GM10248 (cell line): ENCODE measurements around the gene VDAC1.

Experiments
- CTCF ChIA-PET: fragments of 300-600 bp; sonication (Branson Sonifier 250); formaldehyde crosslinking; extraction: SDS; loops from one replicate; lab custom pipeline; 2021; ENCODE audit warnings: antibody characterized with exemption; lab: Yijun Ruan, JAX
- POLR2A ChIA-PET: fragments of 350-650 bp; sonication (Branson Sonifier 250); formaldehyde crosslinking; extraction: SDS; loops from one replicate; lab custom pipeline; 2020; ENCODE audit warnings: antibody characterized with exemption; lab: Yijun Ruan, JAX
- DNase-seq: peaks from one replicate; pipeline ENCODE4 v3.0.0; 2012; ENCODE audit errors: extremely low spot score
- TF ChIP-seq, protein P1 (sequence below): IDR thresholded peaks from 2 replicates; pipeline ENCODE4 v1.5.1; 2012; ENCODE audit warnings: mild to moderate bottlenecking, low read depth; ENCODE audit errors: extremely low read depth, missing control alignments, control extremely low read depth

VDAC1 gene

DNA sequence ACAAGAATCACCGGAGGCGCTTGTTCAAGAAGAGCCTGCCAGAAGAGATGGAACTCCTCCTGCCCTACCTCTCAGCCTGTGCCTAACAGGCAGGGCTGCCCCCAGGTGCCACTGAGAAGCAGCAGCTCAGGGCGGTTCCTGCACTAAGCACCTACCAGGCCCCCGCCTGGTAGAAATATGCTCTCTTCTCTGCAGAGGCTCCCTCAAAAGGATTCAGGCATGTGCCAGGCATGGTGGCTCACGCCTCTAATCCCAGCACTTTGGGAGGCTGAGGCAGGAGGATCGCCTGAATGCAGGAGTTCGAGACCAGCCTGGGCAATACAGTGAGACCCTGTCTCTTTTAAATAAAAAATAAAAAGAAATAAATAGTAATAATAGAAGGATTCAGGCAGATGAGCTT, 6.0 kb downstream of the VDAC1 start:
- no peak for DNase-seq
- ChIA-PET POLR2A (interaction anchor here (0.6 to 1.0 kb wide), 2 partner anchors 10 to 116 kb away, joined by 4 to 7 read pairs; partner anchors contain the start of gene TCF7), CTCF (interaction anchor here (0.9 to 3.5 kb wide), 5 partner anchors 10 to 147 kb away, joined by 3 to 29 read pairs (median 4); no protein-coding TSS in a partner anchor)
- TF ChIP-seq, protein P1, sequence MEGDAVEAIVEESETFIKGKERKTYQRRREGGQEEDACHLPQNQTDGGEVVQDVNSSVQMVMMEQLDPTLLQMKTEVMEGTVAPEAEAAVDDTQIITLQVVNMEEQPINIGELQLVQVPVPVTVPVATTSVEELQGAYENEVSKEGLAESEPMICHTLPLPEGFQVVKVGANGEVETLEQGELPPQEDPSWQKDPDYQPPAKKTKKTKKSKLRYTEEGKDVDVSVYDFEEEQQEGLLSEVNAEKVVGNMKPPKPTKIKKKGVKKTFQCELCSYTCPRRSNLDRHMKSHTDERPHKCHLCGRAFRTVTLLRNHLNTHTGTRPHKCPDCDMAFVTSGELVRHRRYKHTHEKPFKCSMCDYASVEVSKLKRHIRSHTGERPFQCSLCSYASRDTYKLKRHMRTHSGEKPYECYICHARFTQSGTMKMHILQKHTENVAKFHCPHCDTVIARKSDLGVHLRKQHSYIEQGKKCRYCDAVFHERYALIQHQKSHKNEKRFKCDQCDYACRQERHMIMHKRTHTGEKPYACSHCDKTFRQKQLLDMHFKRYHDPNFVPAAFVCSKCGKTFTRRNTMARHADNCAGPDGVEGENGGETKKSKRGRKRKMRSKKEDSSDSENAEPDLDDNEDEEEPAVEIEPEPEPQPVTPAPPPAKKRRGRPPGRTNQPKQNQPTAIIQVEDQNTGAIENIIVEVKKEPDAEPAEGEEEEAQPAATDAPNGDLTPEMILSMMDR, result no peak

- DNase-seq, result no peak
- ChIA-PET POLR2A (interaction anchor here (0.5 to 1.0 kb wide), 2 partner anchors 117 to 150 kb away, joined by 7 to 14 read pairs; partner anchors contain the start of gene TCF7), CTCF (interaction anchor here (1.0 to 3.5 kb wide), 7 partner anchors 10 to 148 kb away, joined by 3 to 29 read pairs (median 8); no protein-coding TSS in a partner anchor)
- TF ChIP-seq, protein P1, result no peak
These were observed 6.7 kb downstream of the VDAC1 start for GRCh38 chr5:133998042-133998441.

GRCh38 chr5:133996683-133997252, 8.0 kb downstream of the VDAC1 start:
- ChIA-PET POLR2A (no interaction called here), CTCF (interaction anchor here (0.7 to 3.5 kb wide), 16 partner anchors 8 to 254 kb away, joined by 3 to 29 read pairs (median 6); partner anchors contain the start of gene VDAC1)
- DNase-seq, result no peak
- TF ChIP-seq, protein P1, result peak; percentile 61

- CTCF ChIA-PET, result interaction anchor here (1.0 to 5.0 kb wide), 20 partner anchors 7 to 591 kb away, joined by 3 to 36 read pairs (median 4); partner anchors contain the start of gene VDAC1
These were observed 8.8 kb downstream of the VDAC1 start for GRCh38 chr5:133995883-133996563.

GRCh38 chr5:133995341-133995740, 9.4 kb downstream of the VDAC1 start:
- ChIA-PET POLR2A (no interaction called here), CTCF (interaction anchor here (1.0 to 5.0 kb wide), 11 partner anchors 8 to 592 kb away, joined by 3 to 36 read pairs (median 7); no protein-coding TSS in a partner anchor)
- no peak for DNase-seq
- TF ChIP-seq, protein P1, result no peak

More at GRCh38 chr5:133995883-133996563, 8.8 kb downstream of the VDAC1 start:
- TF ChIP-seq, protein P1, result no peak
- no peak for DNase-seq
- POLR2A ChIA-PET, result no interaction called here

DNA sequence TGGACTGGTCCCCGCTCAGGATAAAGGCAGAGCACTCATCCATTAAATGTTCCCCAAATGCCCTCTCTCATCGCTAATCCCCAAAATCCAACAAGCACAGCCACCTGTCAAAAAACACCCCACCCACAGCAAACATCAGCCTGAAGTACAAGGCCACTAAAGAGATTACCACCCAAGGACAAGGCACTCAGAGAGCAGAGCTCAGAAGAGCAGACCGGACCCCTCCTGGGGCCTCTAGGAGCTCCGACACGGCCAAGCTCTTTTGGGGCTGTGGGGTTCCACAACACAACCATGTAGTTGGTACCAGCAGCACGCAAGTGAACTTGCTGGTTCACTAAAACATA, 9.8 kb downstream of the VDAC1 start:
- TF ChIP-seq, protein P1, result no peak
- DNase-seq, result no peak
- ChIA-PET CTCF (interaction anchor here (1.1 to 5.0 kb wide), 6 partner anchors 8 to 592 kb away, joined by 3 to 36 read pairs (median 10); no protein-coding TSS in a partner anchor), POLR2A (no interaction called here)
